Measurements from ENCODE around the gene RPTOR. TPM values are rescaled to one million over a fixed set of nuclear protein-coding genes. Genes with fewer than 3 reads are reported as not detected.

RPTOR gene
- total RNA-seq, 4 donors from 2014 or later: 18.7 to 35.4 (median 21.0) TPM

DNA sequence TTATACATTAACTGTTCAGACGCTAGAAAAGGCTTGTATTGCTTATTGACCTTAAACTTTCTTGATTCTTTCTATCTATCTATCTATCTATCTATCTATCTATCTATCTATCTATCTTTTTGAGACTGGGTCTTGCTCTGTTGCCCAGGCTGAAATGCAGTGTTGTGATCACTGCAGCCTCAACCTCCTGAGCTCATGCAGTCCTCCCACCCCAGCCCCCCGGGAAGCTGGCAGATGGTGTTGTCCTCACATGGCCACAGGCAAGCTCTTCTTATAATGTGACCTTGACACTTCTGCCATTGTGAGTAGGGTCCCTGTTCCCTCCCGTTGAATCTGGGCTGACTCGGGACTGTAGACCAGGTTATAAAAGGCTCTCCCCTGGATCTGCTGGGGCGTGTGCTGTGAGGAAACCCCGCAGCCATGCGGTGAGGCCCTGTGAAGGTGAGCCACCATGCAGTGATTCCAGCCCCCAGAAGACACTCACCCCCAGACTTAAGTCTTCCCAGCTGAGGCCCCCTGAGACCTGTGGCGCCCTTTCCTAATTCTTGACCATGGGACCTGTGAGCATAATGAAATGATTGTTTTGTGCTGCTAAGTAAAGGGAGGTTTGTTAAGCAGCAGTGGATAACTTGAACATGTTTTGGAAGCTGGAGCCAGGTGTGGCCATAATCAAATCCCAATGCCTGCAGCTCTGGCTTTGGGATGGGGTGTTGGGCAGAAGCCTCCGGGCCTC lies 54.3 kb downstream of the RPTOR start:
- TF ChIP-seq, protein P1, sequence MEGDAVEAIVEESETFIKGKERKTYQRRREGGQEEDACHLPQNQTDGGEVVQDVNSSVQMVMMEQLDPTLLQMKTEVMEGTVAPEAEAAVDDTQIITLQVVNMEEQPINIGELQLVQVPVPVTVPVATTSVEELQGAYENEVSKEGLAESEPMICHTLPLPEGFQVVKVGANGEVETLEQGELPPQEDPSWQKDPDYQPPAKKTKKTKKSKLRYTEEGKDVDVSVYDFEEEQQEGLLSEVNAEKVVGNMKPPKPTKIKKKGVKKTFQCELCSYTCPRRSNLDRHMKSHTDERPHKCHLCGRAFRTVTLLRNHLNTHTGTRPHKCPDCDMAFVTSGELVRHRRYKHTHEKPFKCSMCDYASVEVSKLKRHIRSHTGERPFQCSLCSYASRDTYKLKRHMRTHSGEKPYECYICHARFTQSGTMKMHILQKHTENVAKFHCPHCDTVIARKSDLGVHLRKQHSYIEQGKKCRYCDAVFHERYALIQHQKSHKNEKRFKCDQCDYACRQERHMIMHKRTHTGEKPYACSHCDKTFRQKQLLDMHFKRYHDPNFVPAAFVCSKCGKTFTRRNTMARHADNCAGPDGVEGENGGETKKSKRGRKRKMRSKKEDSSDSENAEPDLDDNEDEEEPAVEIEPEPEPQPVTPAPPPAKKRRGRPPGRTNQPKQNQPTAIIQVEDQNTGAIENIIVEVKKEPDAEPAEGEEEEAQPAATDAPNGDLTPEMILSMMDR (IDR thresholded peaks at IDR 0.05; ENCODE audit: low read depth): no peak

DNA sequence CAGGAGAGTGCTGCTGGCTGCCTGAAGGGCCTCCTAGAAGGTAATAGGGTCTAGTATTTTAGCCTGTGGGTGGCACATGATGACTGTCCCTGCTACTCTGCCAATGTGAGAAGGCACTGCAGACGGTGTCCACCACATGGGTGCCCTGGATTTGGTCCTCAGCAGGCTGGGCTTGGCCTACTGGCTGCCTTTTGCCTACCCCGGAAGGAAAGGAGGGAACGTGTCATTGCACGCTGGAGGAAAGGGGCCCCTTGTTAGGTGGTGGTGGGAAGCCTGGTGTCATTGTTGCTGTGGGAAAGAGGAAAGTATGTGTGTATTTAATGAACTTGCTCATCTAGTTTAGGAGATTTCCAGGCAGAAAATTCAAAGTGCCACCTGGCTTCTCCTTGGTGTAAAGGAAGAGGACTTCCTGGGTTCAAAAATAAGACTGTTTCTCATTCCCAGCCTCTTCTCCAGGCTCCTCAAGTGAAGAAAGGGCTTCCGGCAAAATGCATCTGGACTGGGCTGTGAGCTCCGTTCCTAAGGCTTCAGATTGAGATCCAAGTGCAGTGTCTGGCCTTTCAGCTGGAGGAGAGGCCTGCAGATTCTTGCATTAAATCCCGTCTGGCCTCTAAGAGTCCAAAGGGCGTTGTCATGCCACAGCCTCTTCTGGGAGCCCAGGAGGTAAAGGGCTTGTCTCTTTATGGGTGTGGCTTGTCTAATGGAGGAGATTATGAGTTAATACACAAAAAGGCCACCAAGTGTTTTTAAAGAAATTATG lies 55.1 kb downstream of the RPTOR start:
- TF ChIP-seq, protein P1 (IDR thresholded peaks at IDR 0.05; ENCODE audit: low read depth): no peak

DNA sequence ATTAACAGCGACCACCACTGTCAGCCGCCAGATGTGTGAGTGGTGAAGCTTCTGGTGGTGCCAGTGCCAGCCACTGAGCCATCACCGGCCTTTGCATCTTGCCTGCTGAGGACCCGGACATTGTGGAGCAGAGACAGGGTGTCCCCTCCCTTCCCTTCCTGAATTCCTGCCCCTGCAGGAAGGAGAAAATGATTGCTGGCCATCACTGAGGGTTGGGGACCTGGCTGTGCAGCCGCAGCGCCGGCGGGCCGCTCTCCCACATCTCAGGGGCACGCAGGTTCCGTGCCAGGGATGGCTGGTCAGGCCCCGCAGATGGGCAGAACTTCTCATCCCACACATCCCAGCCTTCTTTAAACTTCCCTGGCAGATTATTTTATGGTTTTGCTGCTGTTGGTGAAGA lies 56.5 kb downstream of the RPTOR start:
- TF ChIP-seq, protein P1 (IDR thresholded peaks at IDR 0.05; ENCODE audit: low read depth): no peak

DNA sequence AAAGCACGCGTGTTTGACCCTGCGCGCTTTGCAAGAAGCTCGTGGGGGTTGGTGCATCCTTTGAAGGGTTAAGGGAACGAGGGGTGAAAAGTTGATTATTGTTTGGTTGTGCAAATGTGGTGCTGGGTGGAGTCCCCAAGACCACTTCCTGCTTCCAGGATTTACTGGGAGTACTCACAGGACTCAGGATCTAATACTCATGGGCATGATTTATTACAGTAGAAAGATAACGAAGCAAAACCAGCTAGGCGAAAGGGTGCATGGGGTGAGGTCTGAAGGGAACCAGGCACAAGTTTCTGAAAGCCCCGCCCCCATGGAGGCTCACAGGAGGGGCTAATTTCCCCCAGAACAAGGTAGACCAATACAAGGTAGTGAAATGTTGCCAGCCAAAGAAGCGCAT lies 58.8 kb downstream of the RPTOR start:
- TF ChIP-seq, protein P1 (IDR thresholded peaks at IDR 0.05; ENCODE audit: low read depth): no peak

DNA sequence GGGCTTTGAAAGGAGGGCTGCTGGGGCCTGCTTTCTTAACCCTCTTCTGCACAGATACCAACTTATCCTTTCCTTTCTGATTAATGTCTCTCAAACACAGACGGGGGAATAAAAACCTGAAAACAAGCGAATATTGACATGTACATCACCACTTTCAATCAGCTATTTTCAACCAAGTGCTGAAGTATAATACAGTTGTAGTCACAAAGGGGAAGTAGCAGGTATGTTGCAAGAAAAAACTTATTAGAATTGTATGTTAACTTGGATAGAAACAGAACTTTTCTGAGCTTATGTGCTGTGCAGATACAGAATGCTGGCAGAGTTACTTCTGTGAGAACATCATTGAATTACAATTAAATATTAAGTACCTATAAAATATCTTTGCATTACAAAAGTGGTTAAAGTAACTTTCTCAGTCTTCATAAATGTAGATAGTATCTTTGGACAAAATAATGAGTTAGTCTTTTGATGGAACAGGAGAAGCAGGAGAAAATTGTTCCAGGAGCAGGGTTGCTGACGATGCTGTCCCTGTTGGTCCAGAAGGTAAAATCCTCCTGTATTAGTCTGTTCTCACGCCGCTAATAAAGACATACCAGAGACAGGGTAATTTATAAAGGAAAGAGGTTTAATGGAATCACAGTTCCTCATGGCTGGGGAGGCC lies 59.5 kb downstream of the RPTOR start:
- TF ChIP-seq, protein P1 (IDR thresholded peaks at IDR 0.05; ENCODE audit: low read depth): no peak

DNA sequence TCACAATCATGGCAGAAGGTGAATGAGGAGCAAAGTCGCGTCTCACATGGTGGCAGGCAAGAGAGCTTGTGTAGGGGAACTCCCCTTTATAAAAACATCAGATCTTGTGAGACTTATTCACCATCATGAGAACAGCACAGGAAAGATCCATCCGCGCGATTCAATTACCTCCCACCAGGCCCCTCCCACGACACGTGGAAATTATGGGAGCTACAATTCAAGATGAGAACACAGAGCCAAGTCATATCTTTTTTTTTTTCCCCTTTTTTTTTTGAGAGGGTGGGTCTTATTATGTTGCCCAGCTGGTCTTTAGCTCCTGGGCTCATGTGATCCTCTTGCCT lies 60.0 kb downstream of the RPTOR start:
- TF ChIP-seq, protein P1 (IDR thresholded peaks at IDR 0.05; ENCODE audit: low read depth): no peak
